Measurements from ENCODE around the gene WEE1.
"Not testable (repeated sequence)": the region's sequence is repeated elsewhere in the genome, so short reads cannot be mapped to it uniquely, and the experiment has no call there.

DNA sequence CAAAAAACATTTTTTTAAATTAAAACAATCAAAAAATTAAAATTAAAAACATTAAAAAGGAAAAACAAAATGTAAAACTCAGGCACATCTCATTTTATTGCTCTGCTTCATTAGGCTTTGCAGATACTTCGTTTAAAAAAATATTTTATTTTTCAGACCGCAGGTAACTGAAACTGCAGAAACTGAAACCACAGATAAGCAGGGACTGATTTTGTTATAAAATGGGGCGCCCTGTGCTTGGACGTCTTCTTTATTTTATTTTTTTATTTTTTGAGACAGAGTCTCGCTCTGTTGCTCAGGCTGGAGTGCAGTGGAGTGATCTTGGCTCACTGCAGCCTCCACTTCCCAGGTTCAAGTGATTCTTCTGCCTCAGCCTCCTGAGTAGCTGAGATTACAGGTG, 24.3 kb upstream of the WEE1 start:
- TF ChIP-seq EP300 (IDR thresholded peaks at IDR 0.05); POLR2A (IDR thresholded peaks at IDR 0.05; ENCODE audit: low read length); TP53 (CRISPR knock-in tag; IDR thresholded peaks at IDR 0.05): not testable (repeated sequence)
- TF ChIP-seq, protein P1, sequence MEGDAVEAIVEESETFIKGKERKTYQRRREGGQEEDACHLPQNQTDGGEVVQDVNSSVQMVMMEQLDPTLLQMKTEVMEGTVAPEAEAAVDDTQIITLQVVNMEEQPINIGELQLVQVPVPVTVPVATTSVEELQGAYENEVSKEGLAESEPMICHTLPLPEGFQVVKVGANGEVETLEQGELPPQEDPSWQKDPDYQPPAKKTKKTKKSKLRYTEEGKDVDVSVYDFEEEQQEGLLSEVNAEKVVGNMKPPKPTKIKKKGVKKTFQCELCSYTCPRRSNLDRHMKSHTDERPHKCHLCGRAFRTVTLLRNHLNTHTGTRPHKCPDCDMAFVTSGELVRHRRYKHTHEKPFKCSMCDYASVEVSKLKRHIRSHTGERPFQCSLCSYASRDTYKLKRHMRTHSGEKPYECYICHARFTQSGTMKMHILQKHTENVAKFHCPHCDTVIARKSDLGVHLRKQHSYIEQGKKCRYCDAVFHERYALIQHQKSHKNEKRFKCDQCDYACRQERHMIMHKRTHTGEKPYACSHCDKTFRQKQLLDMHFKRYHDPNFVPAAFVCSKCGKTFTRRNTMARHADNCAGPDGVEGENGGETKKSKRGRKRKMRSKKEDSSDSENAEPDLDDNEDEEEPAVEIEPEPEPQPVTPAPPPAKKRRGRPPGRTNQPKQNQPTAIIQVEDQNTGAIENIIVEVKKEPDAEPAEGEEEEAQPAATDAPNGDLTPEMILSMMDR (IDR thresholded peaks at IDR 0.05) = not testable (repeated sequence)
